GM18517 (cell line): ENCODE data around the gene SERBP1.
"Not testable (repeated sequence)": the region's sequence is repeated elsewhere in the genome, so short reads cannot be mapped to it uniquely, and the experiment has no call there.

Source experiments
- ATAC-seq: cut with Tn5 transposase; IDR thresholded peaks from one replicate; pipeline ENCODE4 v1.9.1; 2021; ENCODE audit warnings: mild to moderate bottlenecking, moderate library complexity; ENCODE audit not compliant: unreplicated experiment

SERBP1 gene

GRCh38 chr1:67441183-67441582 is 11.0 kb upstream of the SERBP1 start:
- no peak for ATAC-seq

- ATAC-seq, result no peak
Observed at GRCh38 chr1:67440339-67440738, 10.1 kb upstream of the SERBP1 start.

DNA sequence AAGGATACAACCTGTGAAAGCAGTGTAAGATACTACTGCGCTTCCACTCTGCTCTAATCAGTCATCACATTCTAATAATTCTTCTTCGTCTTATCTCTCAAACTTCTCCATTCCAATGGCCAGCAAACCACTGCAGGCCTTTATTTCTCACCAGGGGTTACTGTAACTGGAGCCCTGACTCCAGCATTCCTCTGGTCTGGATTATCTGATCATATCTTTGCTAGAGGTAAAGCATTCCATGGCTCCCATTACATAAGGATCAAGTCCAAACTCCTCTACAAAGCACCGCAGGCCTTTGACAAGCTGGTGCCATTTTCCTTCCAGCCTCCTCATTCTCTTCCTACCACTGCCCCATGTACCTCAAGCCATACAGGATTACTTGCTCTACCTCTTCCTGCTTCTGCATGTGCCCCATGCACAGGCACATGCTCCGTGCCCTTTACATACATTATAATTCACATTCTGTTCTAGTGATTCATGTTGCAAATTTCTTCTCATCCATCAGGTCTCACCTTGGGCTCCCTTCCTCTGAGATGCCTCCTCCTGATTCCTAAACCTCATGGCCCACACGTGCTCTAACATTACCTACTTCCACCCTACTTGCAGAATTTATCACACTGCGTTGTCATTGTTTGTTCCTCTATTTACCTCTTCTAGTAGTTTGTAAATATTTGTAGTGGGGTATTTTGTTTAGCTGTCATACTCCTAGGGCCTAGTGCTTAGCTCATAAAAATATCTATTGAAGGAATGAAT is 9.3 kb upstream of the SERBP1 start:
- ATAC-seq, result no peak

- no peak for ATAC-seq
Observed at GRCh38 chr1:67437961-67438360, 7.8 kb upstream of the SERBP1 start.

DNA sequence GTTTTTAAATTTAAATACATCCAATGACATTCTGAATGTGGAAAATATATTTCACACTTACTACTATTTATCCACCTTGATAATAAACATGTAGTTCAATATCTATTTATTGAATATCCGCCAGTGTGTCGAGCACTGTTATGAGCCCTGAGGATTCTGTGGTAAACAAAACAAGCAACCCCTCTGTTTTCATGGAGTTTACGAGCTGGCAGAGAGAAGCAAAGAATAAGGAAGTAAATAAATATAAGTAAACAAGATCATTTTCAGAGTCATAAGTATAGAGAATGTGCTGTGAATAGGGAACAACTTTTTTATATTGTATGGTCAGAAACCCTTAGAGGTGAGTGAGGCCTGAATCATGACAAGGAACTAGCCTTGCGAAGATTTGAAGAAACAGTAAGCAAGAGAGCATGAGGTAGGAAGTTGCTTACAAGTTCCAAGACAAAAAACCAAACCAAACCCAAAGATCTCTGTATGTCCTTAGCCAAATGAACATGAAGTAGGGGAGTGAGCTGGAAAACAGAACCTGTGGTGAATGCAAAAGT is 6.4 kb upstream of the SERBP1 start:
- no peak for ATAC-seq

- ATAC-seq, result no peak
Observed at GRCh38 chr1:67434491-67434890, 4.3 kb upstream of the SERBP1 start.

DNA sequence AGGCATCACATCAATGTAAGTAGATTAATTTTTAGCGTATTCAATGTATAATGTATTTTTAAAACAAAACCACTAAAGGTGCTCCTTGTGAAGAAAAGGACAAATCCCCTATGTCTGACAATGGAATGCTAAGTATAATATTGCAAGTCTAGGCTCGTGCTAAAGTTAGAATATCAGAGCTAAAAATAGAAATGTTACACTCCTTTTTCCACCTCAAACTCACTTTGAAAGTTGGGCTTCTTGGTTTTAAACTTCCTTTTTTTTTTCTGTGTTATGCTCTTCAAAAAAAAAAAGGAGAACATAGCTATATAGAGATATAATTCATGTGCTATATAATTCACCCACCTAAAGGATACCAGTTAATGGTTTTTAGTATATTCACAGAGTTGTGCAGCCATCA is 3.6 kb upstream of the SERBP1 start:
- no peak for ATAC-seq

DNA sequence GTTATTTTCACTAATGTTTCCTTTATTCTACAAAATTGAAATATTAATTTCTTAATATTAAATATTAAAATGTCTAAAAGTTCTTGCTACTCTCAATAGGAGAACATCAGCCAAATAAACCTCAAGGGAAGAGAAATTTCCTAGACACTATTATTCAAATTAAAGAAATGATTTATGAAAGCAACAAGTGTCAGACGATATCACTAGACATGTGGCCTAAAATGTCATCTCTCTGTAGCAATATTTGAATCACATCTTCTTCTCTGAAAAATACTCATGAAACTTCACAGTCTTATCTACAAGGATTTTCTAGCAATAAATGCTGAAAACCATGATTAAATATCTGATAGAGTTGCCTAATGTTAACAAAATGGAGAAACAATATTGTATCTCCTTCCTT is 2.5 kb upstream of the SERBP1 start:
- ATAC-seq, result no peak

GRCh38 chr1:67431869-67432578 is 1.8 kb upstream of the SERBP1 start:
- no peak for ATAC-seq

DNA sequence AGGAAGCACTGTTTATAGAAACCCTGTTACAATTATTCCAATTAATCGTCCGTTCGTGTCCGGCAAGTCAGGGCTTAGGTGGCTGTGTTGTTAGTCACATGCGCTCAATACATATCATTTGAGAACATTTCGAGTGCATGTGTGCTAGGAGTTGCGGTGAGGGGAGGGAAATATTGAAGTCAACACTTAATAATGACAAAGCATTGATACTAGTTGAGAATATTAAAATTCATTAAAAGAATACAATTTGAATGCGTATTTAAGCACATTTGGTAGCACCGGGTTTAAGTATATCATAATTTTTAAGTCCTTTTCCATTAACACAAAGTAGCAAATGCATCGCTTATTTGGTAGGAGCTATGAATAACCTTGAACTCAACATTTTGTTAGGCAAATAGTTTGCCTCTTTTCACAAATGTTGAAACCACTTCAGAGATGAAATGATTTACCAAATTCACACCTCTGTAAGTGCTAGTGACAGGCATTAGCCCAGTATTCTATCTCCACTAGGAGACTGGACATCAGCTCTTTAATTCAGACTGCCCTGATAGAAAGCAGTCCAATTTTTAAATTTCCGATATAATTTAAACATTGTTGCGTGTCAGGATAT is 1.1 kb upstream of the SERBP1 start:
- ATAC-seq, result no peak

DNA sequence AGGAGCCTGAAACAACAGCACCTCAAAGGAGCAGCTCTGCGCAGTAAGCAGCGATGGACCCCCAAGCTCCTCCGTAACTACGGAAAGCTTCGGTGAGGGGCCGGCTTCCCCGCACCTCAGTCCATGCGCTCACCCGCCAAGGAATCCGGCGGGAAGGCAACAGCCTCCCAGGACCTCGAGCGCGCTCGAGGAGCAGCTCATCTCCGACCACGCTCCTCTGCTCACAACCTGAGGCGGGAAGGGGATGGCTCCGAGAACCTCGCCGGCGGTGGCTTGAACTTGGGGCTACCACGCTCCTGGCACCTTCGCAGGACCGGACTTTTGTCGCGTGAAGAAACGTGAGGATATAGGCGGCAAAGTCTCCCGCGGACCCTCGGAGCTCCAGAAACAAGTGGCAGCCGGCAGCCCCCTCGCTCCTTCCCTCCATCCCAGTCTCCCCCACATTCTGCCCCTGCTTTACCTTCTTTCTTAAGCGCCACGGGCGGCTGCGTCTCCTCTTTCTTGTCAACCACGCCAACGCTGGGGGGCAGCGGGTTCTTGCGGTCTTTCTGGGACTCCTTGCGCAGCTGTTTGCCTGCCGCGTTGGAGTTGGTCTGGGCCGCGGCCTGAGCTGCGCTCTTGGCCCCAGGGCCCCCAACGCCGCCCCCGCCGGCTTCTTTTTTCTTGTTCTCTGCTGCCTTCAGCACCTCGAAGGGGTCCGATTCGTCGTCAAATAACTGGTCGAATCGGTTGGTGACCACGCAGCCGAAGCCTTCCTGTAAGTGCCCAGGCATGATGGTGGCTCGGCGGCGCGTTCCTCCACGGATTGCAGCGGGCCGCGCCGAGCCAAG is 459 bp downstream of the SERBP1 start:
- ATAC-seq, result no peak

GRCh38 chr1:67429011-67429527 is 1.1 kb downstream of the SERBP1 start:
- ATAC-seq, result no peak

DNA sequence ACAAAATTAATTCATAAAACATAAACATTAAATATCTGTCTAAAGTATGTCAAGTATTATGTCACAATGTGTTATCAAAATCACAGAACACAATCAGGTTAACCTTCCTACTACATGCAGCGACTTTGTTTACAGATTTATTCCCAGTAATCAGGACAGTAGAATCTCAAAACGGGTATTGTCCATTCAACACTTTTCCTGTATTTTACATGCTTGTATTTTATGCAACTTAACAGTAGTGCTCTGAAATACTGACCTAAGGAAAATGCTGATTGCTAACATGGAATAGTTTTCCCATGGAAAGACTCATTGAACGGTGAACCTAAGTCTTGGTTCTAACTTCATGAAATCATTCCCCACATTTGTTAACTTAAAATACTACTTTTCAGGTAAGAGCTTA is 2.3 kb downstream of the SERBP1 start:
- no peak for ATAC-seq

DNA sequence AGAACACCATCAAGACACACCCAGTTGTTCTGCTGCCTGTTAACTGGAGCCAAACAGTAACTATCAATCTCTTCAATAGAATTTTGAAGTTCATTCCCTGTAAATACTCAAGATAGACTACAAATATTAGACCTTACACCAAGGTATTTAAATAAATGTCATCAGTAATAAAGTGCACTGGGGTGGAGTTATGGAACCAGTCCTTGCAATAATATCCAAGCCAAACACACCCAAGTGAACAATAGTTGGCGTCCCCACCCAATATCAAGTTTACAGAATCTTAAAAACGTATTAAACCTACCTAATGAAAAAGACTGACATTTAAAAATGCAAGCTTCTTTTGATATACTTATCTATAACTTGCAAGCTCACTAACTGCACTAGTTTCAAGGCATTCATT is 2.7 kb downstream of the SERBP1 start:
- ATAC-seq, result no peak

- no peak for ATAC-seq
Observed at GRCh38 chr1:67420835-67421492, 9.2 kb downstream of the SERBP1 start.

- no peak for ATAC-seq
Observed at GRCh38 chr1:67418839-67419586, 11.2 kb downstream of the SERBP1 start.

DNA sequence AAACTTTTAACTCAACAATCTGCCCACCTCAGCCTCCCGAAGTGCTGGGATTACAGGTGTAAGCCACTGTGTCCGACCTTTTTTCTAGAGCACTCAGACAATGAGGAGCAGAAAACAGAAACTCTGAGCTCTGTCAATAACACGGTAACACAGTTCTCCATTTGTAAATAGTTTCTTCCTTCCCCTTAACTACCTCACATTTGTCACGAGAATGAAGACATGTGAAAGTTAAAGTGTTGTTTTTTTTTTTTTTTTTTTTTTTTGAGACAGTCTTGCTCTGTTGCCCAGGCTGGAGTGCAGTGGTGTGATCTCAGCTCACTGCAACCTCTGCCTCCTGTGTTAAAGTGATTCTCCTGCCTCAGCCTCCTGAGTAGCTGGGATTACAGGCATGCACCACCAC is 12.5 kb downstream of the SERBP1 start:
- not testable (repeated sequence) for ATAC-seq

DNA sequence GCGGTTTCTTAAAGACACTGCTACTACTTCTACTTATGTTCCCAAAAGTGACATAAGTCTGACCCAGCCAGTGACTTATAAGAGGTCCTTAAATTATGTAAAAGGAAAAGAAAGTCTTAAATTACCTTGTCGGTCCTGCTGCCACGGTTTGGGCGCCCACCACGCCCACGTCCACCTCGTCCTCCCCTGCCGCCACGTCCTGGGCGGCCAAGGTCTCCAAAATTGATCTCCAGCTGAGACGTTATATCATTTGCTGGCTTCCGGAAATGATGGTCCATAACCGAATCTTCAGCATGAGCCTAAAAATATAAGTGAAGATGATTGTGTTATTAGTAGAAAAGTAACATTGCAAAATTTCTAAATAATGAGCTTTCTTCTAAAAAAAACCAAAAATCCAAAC is 15.2 kb downstream of the SERBP1 start:
- no peak for ATAC-seq

DNA sequence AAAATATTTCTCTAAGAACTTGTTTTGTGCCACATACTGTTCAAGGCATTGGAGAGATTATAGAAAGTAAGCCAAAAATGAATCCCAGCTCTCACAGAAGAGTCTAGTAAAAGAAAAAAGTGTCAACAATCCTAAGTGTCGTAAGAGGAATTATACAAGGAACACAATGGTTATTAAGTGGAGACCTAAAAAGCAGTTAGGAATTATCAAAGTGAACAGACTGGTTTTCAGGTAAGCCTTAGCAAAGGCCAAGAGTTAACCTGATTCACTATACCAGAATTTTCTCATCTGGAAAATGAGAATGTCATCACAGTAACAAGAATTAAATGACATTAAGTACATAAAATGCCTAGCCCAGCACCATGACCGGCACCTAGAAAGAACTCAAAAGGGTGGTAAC is 15.6 kb downstream of the SERBP1 start:
- ATAC-seq, result no peak

DNA sequence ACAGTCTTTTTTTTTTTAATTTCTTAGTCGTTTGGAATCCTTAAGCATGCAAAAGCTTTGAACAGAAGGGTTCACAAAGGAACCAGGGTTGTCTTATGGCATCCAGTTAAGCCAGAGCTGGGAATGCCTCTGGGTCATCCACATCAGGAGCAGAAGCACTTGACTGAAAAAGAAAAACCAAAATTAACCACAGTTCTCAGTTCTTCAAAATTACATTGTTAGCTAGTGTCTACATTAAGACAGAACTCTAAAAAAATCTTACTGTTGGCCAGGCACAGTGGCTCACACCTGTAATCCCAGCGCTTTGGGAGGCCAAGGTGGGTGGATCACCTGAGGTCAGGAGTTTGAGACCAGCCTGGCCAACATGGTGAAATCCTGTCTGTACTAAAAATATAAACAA is 17.1 kb downstream of the SERBP1 start:
- not testable (repeated sequence) for ATAC-seq
